Measurements from ENCODE around the gene RAB4A.

- no peak for TF ChIP-seq TEAD4 (IDR thresholded peaks at IDR 0.05; ENCODE audit: low read depth, low read length)
- TF ChIP-seq EZH2 (IDR thresholded peaks at IDR 0.05; ENCODE audit: low read depth, low read length, severe bottlenecking): no peak
- no peak for TF ChIP-seq TAF1 (IDR thresholded peaks at IDR 0.05; ENCODE audit: low read depth, low read length)
- TF ChIP-seq CHD7 (IDR thresholded peaks at IDR 0.05; ENCODE audit: insufficient replicate concordance, low read length): no peak
- TF ChIP-seq YY1 (IDR thresholded peaks at IDR 0.05; ENCODE audit: low read depth, low read length): no peak
These were observed 15.9 kb upstream of the RAB4A start for GRCh38 chr1:229254910-229255541.
